Measurements from ENCODE around the gene KIR2DL1.
"Not testable (repeated sequence)": the region's sequence is repeated elsewhere in the genome, so short reads cannot be mapped to it uniquely, and the experiment has no call there.

- not testable (repeated sequence) for TF ChIP-seq CTCF (IDR thresholded peaks at IDR 0.05; ENCODE audit: low read depth, low read length); MAX (IDR thresholded peaks at IDR 0.05; ENCODE audit: low read depth, low read length); POLR2A (IDR thresholded peaks at IDR 0.05; ENCODE audit: extremely low read depth, insufficient read length); MYC (IDR thresholded peaks at IDR 0.05; ENCODE audit: low read depth, low read length)
These were observed 46.7 kb downstream of the KIR2DL1 start, which contains the start of gene KIR3DL1 for GRCh38 chr19:54816251-54816650.
